Measurements from ENCODE around the gene PABPN1L. TPM values are rescaled to one million over a fixed set of nuclear protein-coding genes. Genes with fewer than 3 reads are reported as not detected.

Gene PABPN1L
- total and polyA plus RNA-seq, 2 of the 8 experiments (the other 6 are each of a cell fraction or from before 2014, with no cell fraction given): not detected

GRCh38 chr16:88908307-88908706, 41.8 kb upstream of the PABPN1L start:
- Histone ChIP-seq H3K9ac (replicated peaks in 1 of 4; ENCODE audit: extremely low read depth in 1 of 4, low read depth in 3 of 4, low read length in 3 of 4) (no peak overlapping the region), H3K79me2 (ENCODE audit: control insufficient read depth in 1 of 2, insufficient read depth in 2 of 2, low read length in 2 of 2) (no peaks in the 10 kb centered on the region), H4K20me1 (replicated peaks in 1 of 2; ENCODE audit: control insufficient read depth in 1 of 2, insufficient read depth in 2 of 2, low read length in 2 of 2) (peaks cover 0 to 4% of the 10 kb centered on the region in 2 experiments), H2AFZ (ENCODE audit: low read length) (no peak overlapping the region), H3K27me3 (replicated peaks in 1 of 4; ENCODE audit: control insufficient read depth in 3 of 4, extremely low read depth in 1 of 4, insufficient read depth in 3 of 4, low read length in 3 of 4) (no peaks in the 10 kb centered on the region), H2AK5ac (ENCODE audit: low read depth, low read length) (no peak overlapping the region), H3K79me1 (ENCODE audit: low read depth, low read length) (no peaks in the 10 kb centered on the region), H3K23ac (ENCODE audit: insufficient read length) (no peak overlapping the region), H3K14ac (ENCODE audit: insufficient read length) (no peak overlapping the region), H3K18ac (ENCODE audit: extremely low read depth, low read length) (no peak overlapping the region), H3K36me3 (ENCODE audit: control insufficient read depth in 2 of 4, insufficient read depth in 4 of 4, low read length in 3 of 4) (no peaks in the 10 kb centered on the region), H3K27ac (ENCODE audit: low read depth, low read length) (no peak overlapping the region), H2BK5ac (ENCODE audit: low read depth, low read length) (no peak overlapping the region), H4K8ac (ENCODE audit: extremely low read depth, insufficient read depth, low read length) (no peak overlapping the region), H3K4me2 (ENCODE audit: insufficient read depth in 1 of 2, low read depth in 2 of 2, low read length in 2 of 2) (no peak overlapping the region), H3K4me1 (replicated peaks in 1 of 4; ENCODE audit: control insufficient read depth in 3 of 4, insufficient read depth in 4 of 4, low read length in 3 of 4) (peaks cover 0 to 8% (median 1%) of the 10 kb centered on the region in 4 experiments; a peak in 3 of 7 replicates), H2BK120ac (replicated peaks; ENCODE audit: low read depth, low read length) (no peak overlapping the region), H3K4me3 (ENCODE audit: extremely low read depth in 1 of 4, insufficient read depth in 2 of 4, low read depth in 3 of 4, low read length in 4 of 4) (no peak overlapping the region), H2BK12ac (ENCODE audit: low read depth, low read length) (no peak overlapping the region), H2BK15ac (ENCODE audit: low read length) (no peak overlapping the region), H3K56ac (replicated peaks; ENCODE audit: insufficient read length, low read depth, low read length) (no peak overlapping the region), H2BK20ac (ENCODE audit: low read length) (no peak overlapping the region), H4K5ac (ENCODE audit: insufficient read length, low read depth, low read length) (no peak overlapping the region), H3K9me3 (ENCODE audit: insufficient read depth in 2 of 2, low read depth in 1 of 2, low read length in 1 of 2) (no peaks in the 10 kb centered on the region; a peak in 1 of 4 replicates), H4K91ac (replicated peaks; ENCODE audit: insufficient read length, low read length) (no peak overlapping the region), H3K23me2 (ENCODE audit: low read depth, low read length) (no peaks in the 10 kb centered on the region), H3K4ac (replicated peaks; ENCODE audit: insufficient read length, low read depth, low read length) (no peak overlapping the region)
- DNase-seq (ENCODE audit: low read depth in 1 of 2, low spot score in 2 of 2) (no peak), FAIRE-seq (no peak)
- 98% methylated on average over 13 of the region's 17 CpGs; no CpG with 5 or more reads in 1 of the 2 experiments for WGBS, 2 experiments (ENCODE audit: extremely low coverage in 1 of 2, insufficient coverage in 1 of 2, insufficient read length in 1 of 2, insufficient replicate concordance in 2 of 2, low coverage in 1 of 2, low lambda C conversion rate in 2 of 2, missing lambda C conversion rate in 1 of 2)
- CTCF ChIA-PET (ENCODE audit: partially characterized antibody): interaction anchor here (0.7 to 1.5 kb wide), 6 partner anchors 10 to 224 kb away, joined by 3 to 6 read pairs (median 3); no protein-coding TSS in a partner anchor
- POLR2A ChIA-PET (ENCODE audit: partially characterized antibody): interaction anchor here (0.8 kb wide), 1 partner anchor 11 kb away, joined by 3 read pairs; no protein-coding TSS in a partner anchor
- TF ChIP-seq TAF1 (IDR thresholded peaks at IDR 0.05; ENCODE audit: low read depth, low read length) (no peak), SP1 (IDR thresholded peaks at IDR 0.05; ENCODE audit: low read depth, low read length) (no peak), POLR2AphosphoS5 (IDR thresholded peaks at IDR 0.05; ENCODE audit: low read depth, low read length) (no peak), HDAC6 (IDR thresholded peaks at IDR 0.05; ENCODE audit: low read depth, low read length) (no peak), E2F6 (IDR thresholded peaks at IDR 0.05) (no peak), POLR2A (IDR thresholded peaks at IDR 0.05; ENCODE audit: control extremely low read depth in 1 of 2, low read depth in 2 of 2, low read length in 2 of 2) (no peak), MAX (IDR thresholded peaks at IDR 0.05) (no peak), RFX5 (IDR thresholded peaks at IDR 0.05; ENCODE audit: borderline replicate concordance, low read depth, low read length) (no peak), USF2 (IDR thresholded peaks at IDR 0.05; ENCODE audit: low read length) (no peak), SAP30 (IDR thresholded peaks at IDR 0.05; ENCODE audit: insufficient read depth, insufficient replicate concordance, low read length) (no peak)

Data from H1 (cell line).